ENCODE results near the gene DACT2. TPM values are rescaled to one million over a fixed set of nuclear protein-coding genes. Genes with fewer than 3 reads are reported as not detected.

DACT2 gene
- polyA plus RNA-seq, 1 donor: 6.4 TPM

- Histone ChIP-seq H3K4me1 (ENCODE audit: control insufficient read depth, insufficient read depth, low read length) (no peaks in the 10 kb centered on the region), H3K27me3 (ENCODE audit: control insufficient read depth, insufficient read depth, low read length) (no peaks in the 10 kb centered on the region), H3K9me3 (ENCODE audit: control insufficient read depth, low read depth, low read length) (no peaks in the 10 kb centered on the region), H3K36me3 (ENCODE audit: control insufficient read depth, insufficient read depth, low read length) (no peaks in the 10 kb centered on the region), H3K4me3 (ENCODE audit: low read length) (no peak overlapping the region), H3K27ac (ENCODE audit: low read length) (no peak overlapping the region)
- DNase-seq: no peak
- WGBS (ENCODE audit: insufficient coverage, low lambda C conversion rate): no CpG with 5 or more reads among the region's 4 CpGs
Observed at GRCh38 chr6:168349718-168350210, 30.2 kb upstream of the DACT2 start.

GRCh38 chr6:168348186-168348585 lies 28.6 kb upstream of the DACT2 start:
- WGBS (ENCODE audit: insufficient coverage, low lambda C conversion rate): 83% methylated on average over 1 of the region's 8 CpGs
- no peak overlapping the region for H3K4me3 ChIP-seq (ENCODE audit: low read length)
- H3K36me3 ChIP-seq (ENCODE audit: control insufficient read depth, insufficient read depth, low read length): no peaks in the 10 kb centered on the region
- H3K27ac ChIP-seq (ENCODE audit: low read length): no peak overlapping the region
- H3K4me1 ChIP-seq (ENCODE audit: control insufficient read depth, insufficient read depth, low read length): no peaks in the 10 kb centered on the region
- no peaks in the 10 kb centered on the region for H3K27me3 ChIP-seq (ENCODE audit: control insufficient read depth, insufficient read depth, low read length)
- no peak for DNase-seq
- H3K9me3 ChIP-seq (ENCODE audit: control insufficient read depth, low read depth, low read length): no peaks in the 10 kb centered on the region

DNA sequence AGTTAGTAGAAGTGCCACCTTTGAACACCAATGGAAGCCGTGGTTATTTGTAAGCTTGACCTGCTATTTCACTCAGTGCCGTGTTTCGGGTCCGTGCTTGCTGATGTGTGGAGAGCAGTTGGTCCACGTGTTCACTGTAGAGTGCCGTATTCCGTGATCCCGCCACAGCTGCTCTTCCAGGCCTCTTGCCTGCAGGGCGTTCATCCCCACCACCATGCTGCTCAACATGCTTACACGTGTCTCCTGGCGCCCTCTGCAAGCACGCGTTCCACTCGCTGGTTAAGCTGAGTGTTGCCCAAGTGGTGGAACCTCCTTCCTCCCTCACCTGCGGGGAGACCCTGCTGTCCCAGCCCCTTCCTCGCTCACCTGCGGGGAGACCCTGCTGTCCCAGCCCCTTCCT lies 28.0 kb upstream of the DACT2 start:
- 100% methylated on average over 4 of the region's 17 CpGs for WGBS (ENCODE audit: insufficient coverage, low lambda C conversion rate)
- no peak overlapping the region for H3K27ac ChIP-seq (ENCODE audit: low read length)
- no peaks in the 10 kb centered on the region for H3K4me1 ChIP-seq (ENCODE audit: control insufficient read depth, insufficient read depth, low read length)
- DNase-seq: no peak
- H3K27me3 ChIP-seq (ENCODE audit: control insufficient read depth, insufficient read depth, low read length): no peaks in the 10 kb centered on the region
- H3K4me3 ChIP-seq (ENCODE audit: low read length): no peak overlapping the region
- H3K9me3 ChIP-seq (ENCODE audit: control insufficient read depth, low read depth, low read length): no peaks in the 10 kb centered on the region
- H3K36me3 ChIP-seq (ENCODE audit: control insufficient read depth, insufficient read depth, low read length): no peaks in the 10 kb centered on the region

DNA sequence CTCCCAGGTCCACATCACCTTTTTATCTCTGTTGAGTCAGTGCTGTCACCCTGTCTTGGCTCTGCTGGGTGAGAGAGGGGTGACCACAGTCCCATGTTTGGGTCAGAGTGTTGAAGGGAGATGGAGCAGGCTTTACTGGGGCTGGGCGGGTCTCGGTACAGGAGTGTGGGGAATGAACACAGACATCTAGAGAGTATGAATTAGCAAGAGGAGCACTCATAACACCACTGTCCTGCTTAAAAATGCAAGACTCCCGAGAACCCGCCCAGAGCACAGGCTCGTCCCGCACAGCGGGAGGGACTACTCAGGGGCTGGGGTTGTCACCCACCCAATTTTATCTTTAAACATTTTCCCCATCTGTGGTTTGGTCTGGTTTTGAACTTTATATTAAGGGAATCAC lies 27.5 kb upstream of the DACT2 start:
- no peaks in the 10 kb centered on the region for H3K27me3 ChIP-seq (ENCODE audit: control insufficient read depth, insufficient read depth, low read length)
- H3K36me3 ChIP-seq (ENCODE audit: control insufficient read depth, insufficient read depth, low read length): no peaks in the 10 kb centered on the region
- no peak overlapping the region for H3K27ac ChIP-seq (ENCODE audit: low read length)
- no peak overlapping the region for H3K4me3 ChIP-seq (ENCODE audit: low read length)
- no CpG with 5 or more reads among the region's 7 CpGs for WGBS (ENCODE audit: insufficient coverage, low lambda C conversion rate)
- no peaks in the 10 kb centered on the region for H3K4me1 ChIP-seq (ENCODE audit: control insufficient read depth, insufficient read depth, low read length)
- no peaks in the 10 kb centered on the region for H3K9me3 ChIP-seq (ENCODE audit: control insufficient read depth, low read depth, low read length)
- DNase-seq: no peak

- no peak for DNase-seq
- Histone ChIP-seq H3K27me3 (ENCODE audit: control insufficient read depth, insufficient read depth, low read length) (no peaks in the 10 kb centered on the region), H3K4me1 (ENCODE audit: control insufficient read depth, insufficient read depth, low read length) (no peaks in the 10 kb centered on the region), H3K27ac (ENCODE audit: low read length) (no peak overlapping the region), H3K4me3 (ENCODE audit: low read length) (no peak overlapping the region), H3K9me3 (ENCODE audit: control insufficient read depth, low read depth, low read length) (no peaks in the 10 kb centered on the region), H3K36me3 (ENCODE audit: control insufficient read depth, insufficient read depth, low read length) (no peaks in the 10 kb centered on the region)
- WGBS (ENCODE audit: insufficient coverage, low lambda C conversion rate): no CpG with 5 or more reads among the region's 33 CpGs
Observed at GRCh38 chr6:168345896-168346754, 26.5 kb upstream of the DACT2 start.

DNA sequence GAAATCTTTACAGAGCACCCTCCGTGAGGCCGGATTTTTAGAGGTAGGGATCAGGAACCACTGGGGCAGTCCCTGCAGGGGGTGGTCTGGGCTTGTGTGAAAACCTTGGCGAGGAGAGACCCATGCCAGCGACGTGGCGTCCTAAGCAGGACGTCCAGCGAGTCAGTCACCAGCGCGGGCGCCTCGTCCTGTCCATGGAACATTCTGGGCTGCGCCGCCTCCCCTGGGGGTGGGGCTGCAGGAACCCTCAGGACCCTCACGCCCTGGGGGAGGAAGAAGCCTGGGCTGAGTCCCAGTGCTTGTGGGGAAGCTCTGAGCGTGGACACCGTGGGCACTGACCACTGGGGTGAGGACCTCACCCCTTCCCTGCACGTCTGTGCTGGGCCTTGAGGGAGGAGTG lies 25.7 kb upstream of the DACT2 start:
- DNase-seq: no peak
- H3K4me3 ChIP-seq (ENCODE audit: low read length): no peak overlapping the region
- no peaks in the 10 kb centered on the region for H3K36me3 ChIP-seq (ENCODE audit: control insufficient read depth, insufficient read depth, low read length)
- no peaks in the 10 kb centered on the region for H3K9me3 ChIP-seq (ENCODE audit: control insufficient read depth, low read depth, low read length)
- no peaks in the 10 kb centered on the region for H3K27me3 ChIP-seq (ENCODE audit: control insufficient read depth, insufficient read depth, low read length)
- no CpG with 5 or more reads among the region's 18 CpGs for WGBS (ENCODE audit: insufficient coverage, low lambda C conversion rate)
- H3K27ac ChIP-seq (ENCODE audit: low read length): no peak overlapping the region
- H3K4me1 ChIP-seq (ENCODE audit: control insufficient read depth, insufficient read depth, low read length): no peaks in the 10 kb centered on the region

DNA sequence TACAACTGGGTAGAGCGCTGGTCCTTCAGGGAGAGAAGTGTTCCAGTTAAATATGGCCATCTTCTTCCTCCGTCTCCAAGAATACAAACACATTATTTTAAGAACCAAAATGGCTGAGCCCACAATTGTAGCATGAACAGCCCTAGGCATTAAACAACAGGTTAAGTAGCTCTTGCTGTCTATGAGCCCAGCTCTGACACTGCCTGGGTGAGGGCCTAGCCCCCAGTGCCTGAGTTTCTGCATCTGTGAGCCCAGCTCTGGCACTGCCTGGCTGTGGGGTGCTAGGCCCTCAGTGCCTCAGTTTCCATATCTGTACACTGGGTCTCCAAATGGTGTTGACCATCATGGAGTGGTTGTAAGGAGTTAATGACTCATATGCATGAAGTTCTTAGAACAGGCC lies 24.8 kb upstream of the DACT2 start:
- Histone ChIP-seq H3K9me3 (ENCODE audit: control insufficient read depth, low read depth, low read length) (no peaks in the 10 kb centered on the region), H3K4me3 (ENCODE audit: low read length) (no peak overlapping the region), H3K27ac (ENCODE audit: low read length) (no peak overlapping the region), H3K4me1 (ENCODE audit: control insufficient read depth, insufficient read depth, low read length) (no peaks in the 10 kb centered on the region), H3K36me3 (ENCODE audit: control insufficient read depth, insufficient read depth, low read length) (no peaks in the 10 kb centered on the region), H3K27me3 (ENCODE audit: control insufficient read depth, insufficient read depth, low read length) (no peaks in the 10 kb centered on the region)
- WGBS (ENCODE audit: insufficient coverage, low lambda C conversion rate): 100% methylated on average over 1 of the region's 2 CpGs
- no peak for DNase-seq

GRCh38 chr6:168343239-168344150 lies 23.9 kb upstream of the DACT2 start:
- H3K27me3 ChIP-seq (ENCODE audit: control insufficient read depth, insufficient read depth, low read length): no peaks in the 10 kb centered on the region
- no peaks in the 10 kb centered on the region for H3K9me3 ChIP-seq (ENCODE audit: control insufficient read depth, low read depth, low read length)
- DNase-seq: no peak
- H3K4me3 ChIP-seq (ENCODE audit: low read length): no peak overlapping the region
- 63% methylated on average over 3 of the region's 24 CpGs for WGBS (ENCODE audit: insufficient coverage, low lambda C conversion rate)
- H3K36me3 ChIP-seq (ENCODE audit: control insufficient read depth, insufficient read depth, low read length): no peaks in the 10 kb centered on the region
- H3K4me1 ChIP-seq (ENCODE audit: control insufficient read depth, insufficient read depth, low read length): no peaks in the 10 kb centered on the region
- no peak overlapping the region for H3K27ac ChIP-seq (ENCODE audit: low read length)

DNA sequence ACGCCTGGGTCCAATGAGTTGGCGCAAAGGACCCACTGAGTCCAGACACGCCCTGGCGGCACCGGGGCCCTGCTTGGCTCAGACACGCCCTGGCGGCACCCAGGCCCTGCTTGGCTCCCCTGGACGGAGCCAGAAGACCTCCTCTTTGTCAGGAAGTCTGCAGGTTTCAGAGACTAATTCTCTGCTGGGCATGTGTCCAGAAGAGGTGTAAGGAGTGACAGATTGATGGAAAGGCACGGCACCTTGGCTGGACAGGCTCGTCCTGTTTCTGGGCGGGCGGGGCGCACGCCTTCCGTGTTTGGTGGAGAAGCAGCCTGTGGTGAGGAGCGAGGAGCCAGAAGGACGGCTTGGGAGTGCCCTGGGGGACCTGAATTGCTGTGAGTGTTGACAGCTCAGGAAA lies 23.1 kb upstream of the DACT2 start:
- no peaks in the 10 kb centered on the region for H3K9me3 ChIP-seq (ENCODE audit: control insufficient read depth, low read depth, low read length)
- H3K27ac ChIP-seq (ENCODE audit: low read length): no peak overlapping the region
- no peaks in the 10 kb centered on the region for H3K27me3 ChIP-seq (ENCODE audit: control insufficient read depth, insufficient read depth, low read length)
- H3K36me3 ChIP-seq (ENCODE audit: control insufficient read depth, insufficient read depth, low read length): no peaks in the 10 kb centered on the region
- WGBS (ENCODE audit: insufficient coverage, low lambda C conversion rate): no CpG with 5 or more reads among the region's 17 CpGs
- H3K4me3 ChIP-seq (ENCODE audit: low read length): no peak overlapping the region
- no peak for DNase-seq
- H3K4me1 ChIP-seq (ENCODE audit: control insufficient read depth, insufficient read depth, low read length): no peaks in the 10 kb centered on the region

DNA sequence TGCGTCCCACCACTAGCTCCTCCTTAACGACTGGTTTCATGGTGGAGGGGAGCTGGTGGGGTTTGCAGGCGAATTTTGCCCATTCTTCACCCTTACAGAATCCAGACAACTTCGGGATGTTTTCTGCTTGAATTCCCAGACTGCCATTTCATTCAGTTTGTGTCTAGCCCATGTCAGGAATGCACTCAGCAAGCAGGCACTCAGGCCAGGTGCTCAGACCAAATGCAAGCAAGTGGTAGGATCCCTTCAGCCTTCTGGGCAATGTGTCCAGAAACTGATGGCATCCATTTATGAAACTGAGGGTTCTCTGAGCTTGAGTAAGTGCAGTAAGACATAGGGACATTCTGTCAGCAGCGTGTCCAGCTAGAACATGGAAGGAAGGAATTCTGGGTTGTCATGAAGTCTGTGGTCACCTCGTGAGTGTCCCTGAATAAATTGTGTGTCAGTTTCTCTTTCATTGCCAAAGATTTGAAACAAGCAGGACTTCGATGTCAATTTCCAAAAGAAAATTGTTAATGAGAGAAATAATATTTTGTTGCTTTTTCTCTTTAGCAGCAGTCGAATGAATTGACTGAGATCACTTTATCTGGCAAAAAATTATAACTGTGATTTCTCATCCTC lies 21.8 kb upstream of the DACT2 start:
- Histone ChIP-seq H3K4me3 (ENCODE audit: low read length) (no peak overlapping the region), H3K27ac (ENCODE audit: low read length) (no peak overlapping the region), H3K27me3 (ENCODE audit: control insufficient read depth, insufficient read depth, low read length) (no peaks in the 10 kb centered on the region), H3K9me3 (ENCODE audit: control insufficient read depth, low read depth, low read length) (no peaks in the 10 kb centered on the region), H3K4me1 (ENCODE audit: control insufficient read depth, insufficient read depth, low read length) (peaks cover 5% of the 10 kb centered on the region), H3K36me3 (ENCODE audit: control insufficient read depth, insufficient read depth, low read length) (no peaks in the 10 kb centered on the region)
- 100% methylated on average over 2 of the region's 8 CpGs for WGBS (ENCODE audit: insufficient coverage, low lambda C conversion rate)
- no peak for DNase-seq
